Cardiac fibroblast (primary cell): ENCODE measurements around the gene TLE4.

ENCODE experiments used
- DNase-seq, 2 donors: peaks; one replicate each; pipeline versions ENCODE4 v3.0.0 to v3.0.0-alpha.2; 2010; ENCODE audit warnings: low read depth in 2 of 2
- H3K4me3 ChIP-seq, 2 donors: replicated peaks in 1 of 2; 1 replicate in 1 of 2; 2 replicates in 1 of 2; pipeline ENCODE4 v1.5.1; 2011; ENCODE audit warnings: low read depth in 2 of 2, low read length in 2 of 2, mild to moderate bottlenecking in 2 of 2, moderate library complexity in 1 of 2
- TF ChIP-seq, protein P1 (sequence below): IDR thresholded peaks from one replicate; pipeline ENCODE4 v1.5.1; 2011; ENCODE audit warnings: low read depth, mild to moderate bottlenecking, low read length, inconsistent platforms

Gene TLE4

DNA sequence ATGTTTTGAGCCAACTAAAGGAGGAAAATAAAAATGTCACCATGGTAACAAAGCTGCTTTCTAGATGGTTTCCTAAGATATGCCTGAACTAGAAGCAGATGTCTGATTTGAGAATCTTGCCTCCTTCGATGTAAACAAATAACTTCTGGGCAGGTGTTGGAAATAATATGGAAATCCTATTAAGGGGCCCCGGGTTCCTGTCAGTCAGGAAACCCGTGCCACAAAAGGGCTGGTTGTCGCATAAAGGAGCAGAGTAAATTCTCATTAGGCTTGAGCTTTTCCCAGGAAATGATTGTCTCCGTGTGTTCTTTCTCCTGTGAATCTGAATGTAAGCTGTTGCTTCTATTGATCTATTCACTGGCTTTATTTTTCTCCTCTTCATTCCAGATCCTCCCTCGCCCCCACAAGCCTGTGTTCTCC lies 90.8 kb downstream of the TLE4 start:
- peak in 1 of 2 donors; percentile 22 for DNase-seq
- H3K4me3 ChIP-seq: no peak overlapping the region
- TF ChIP-seq, protein P1, sequence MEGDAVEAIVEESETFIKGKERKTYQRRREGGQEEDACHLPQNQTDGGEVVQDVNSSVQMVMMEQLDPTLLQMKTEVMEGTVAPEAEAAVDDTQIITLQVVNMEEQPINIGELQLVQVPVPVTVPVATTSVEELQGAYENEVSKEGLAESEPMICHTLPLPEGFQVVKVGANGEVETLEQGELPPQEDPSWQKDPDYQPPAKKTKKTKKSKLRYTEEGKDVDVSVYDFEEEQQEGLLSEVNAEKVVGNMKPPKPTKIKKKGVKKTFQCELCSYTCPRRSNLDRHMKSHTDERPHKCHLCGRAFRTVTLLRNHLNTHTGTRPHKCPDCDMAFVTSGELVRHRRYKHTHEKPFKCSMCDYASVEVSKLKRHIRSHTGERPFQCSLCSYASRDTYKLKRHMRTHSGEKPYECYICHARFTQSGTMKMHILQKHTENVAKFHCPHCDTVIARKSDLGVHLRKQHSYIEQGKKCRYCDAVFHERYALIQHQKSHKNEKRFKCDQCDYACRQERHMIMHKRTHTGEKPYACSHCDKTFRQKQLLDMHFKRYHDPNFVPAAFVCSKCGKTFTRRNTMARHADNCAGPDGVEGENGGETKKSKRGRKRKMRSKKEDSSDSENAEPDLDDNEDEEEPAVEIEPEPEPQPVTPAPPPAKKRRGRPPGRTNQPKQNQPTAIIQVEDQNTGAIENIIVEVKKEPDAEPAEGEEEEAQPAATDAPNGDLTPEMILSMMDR: no peak

GRCh38 chr9:79663300-79663699 lies 91.5 kb downstream of the TLE4 start:
- peak in 1 of 2 donors; percentile 18 for DNase-seq
- TF ChIP-seq, protein P1: no peak
- H3K4me3 ChIP-seq: no peak overlapping the region

DNA sequence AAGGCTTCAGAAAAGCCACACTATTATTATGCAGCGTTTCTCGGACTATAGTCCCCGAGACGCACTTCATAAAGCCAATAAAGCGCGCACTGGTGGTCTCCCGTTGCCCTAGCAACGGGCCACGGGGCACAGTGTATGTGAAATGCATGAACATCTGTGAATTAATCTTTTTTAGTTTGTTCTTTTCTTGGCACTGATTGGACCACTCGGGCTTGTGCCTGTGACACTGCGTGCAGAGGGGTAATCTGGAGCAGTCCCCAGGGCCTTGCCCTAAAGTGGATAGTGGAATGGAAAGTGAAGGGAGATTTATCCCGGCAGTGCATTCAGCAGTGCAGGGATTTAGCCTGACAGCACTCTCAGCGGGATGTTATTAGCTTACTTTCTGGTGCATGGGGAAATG lies 92.1 kb downstream of the TLE4 start:
- TF ChIP-seq, protein P1: no peak
- H3K4me3 ChIP-seq: no peak overlapping the region
- no peak for DNase-seq

DNA sequence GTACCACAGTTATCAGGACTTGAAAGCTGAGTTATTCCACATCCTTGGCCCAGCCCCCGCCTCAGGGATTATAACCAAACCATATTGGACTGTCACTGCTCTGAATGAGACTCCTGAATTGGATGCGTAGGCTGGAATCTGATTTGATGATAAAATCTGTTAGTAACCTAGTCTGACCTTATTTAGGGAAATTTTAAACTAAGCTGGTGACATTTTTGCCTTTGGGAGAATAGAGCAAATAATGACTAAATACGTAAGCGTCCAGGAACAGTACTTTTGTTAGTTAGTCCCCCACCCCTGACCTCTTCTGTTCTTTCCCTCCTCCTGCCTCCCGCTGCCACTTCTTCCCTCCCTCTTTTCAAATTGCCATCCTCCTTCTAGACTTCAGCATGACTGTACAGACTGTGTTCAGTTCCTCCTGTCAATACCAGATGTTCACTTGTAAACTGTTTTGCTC lies 92.6 kb downstream of the TLE4 start:
- DNase-seq: peak in 1 of 2 donors; percentile 24
- TF ChIP-seq, protein P1: no peak
- no peak overlapping the region for H3K4me3 ChIP-seq

GRCh38 chr9:79665369-79665768 lies 93.6 kb downstream of the TLE4 start:
- H3K4me3 ChIP-seq: no peak overlapping the region
- TF ChIP-seq, protein P1: no peak

GRCh38 chr9:79665931-79666330 lies 94.2 kb downstream of the TLE4 start:
- DNase-seq: peak in 1 of 2 donors; percentile 33
- H3K4me3 ChIP-seq: no peak overlapping the region
- TF ChIP-seq, protein P1: no peak

More at GRCh38 chr9:79665369-79665768, 93.6 kb downstream of the TLE4 start:
- no peak for DNase-seq

DNA sequence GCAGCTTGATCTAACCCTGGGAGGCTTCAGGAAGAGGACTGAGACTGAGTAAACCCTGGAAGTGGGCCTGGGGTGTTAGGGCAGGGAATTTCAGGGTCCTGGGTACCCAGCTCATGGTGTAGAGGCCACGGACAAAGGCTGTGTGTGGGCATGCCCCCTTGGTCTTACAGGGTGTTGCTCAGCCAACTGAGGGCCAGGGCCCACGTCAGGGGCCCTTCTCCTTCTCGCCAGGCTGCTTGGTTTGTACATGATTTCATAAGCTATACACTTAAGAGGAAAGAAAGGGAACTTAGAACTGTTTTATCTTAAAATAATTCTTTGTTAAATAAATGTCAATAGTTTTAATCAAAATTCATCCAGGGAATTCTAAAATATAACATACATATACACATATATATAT lies 95.4 kb downstream of the TLE4 start:
- DNase-seq: no peak

More for the DNA sequence above, 95.4 kb downstream of the TLE4 start:
- no peak overlapping the region for H3K4me3 ChIP-seq
- TF ChIP-seq, protein P1: no peak
